HepG2 (cell line): ENCODE data around the gene AFTPH. TPM values are rescaled to one million over a fixed set of nuclear protein-coding genes. Genes with fewer than 3 reads are reported as not detected.

ENCODE experiments used
- AHR ChIP-seq: IDR thresholded peaks from 2 replicates; pipeline ENCODE4 v1.6.1; 2018; ENCODE audit warnings: missing genetic modification reagents, missing compliant biosample characterization
- ETS1 ChIP-seq: sonication (generic); formaldehyde crosslinking; IDR thresholded peaks from 2 replicates; pipeline ENCODE4 v1.4.0; 2020; ENCODE audit warnings: missing genetic modification reagents
- FLYWCH1 ChIP-seq: sonication (generic); formaldehyde crosslinking; IDR thresholded peaks from 2 replicates; pipeline ENCODE4 v1.8.1; 2023; ENCODE audit warnings: mild to moderate bottlenecking, missing genetic modification reagents
- KAT7 ChIP-seq: IDR thresholded peaks from 2 replicates; pipeline ENCODE4 v1.6.1; 2018; ENCODE audit warnings: borderline replicate concordance, missing compliant biosample characterization
- KDM5B ChIP-seq: sonication (generic); formaldehyde crosslinking; IDR thresholded peaks from 2 replicates; pipeline ENCODE4 v1.4.0; 2020; ENCODE audit warnings: missing genetic modification reagents, mild to moderate bottlenecking, borderline replicate concordance
- NBN ChIP-seq: fragments of 450-650 bp; conservative IDR thresholded peaks from 2 replicates; pipeline ENCODE4 v1.6.1; 2017
- POLR2AphosphoS5 ChIP-seq: IDR thresholded peaks from 2 replicates; pipeline ENCODE4 v1.6.1; 2012; ENCODE audit warnings: low read depth, low read length
- PPARG ChIP-seq: conservative IDR thresholded peaks from 2 replicates; pipeline ENCODE4 v1.6.1; 2016; ENCODE audit warnings: missing biosample characterization, missing genetic modification reagents
- PREB ChIP-seq: sonication (generic); formaldehyde crosslinking; IDR thresholded peaks from 2 replicates; pipeline ENCODE4 v1.4.0; 2020; ENCODE audit warnings: missing genetic modification reagents
- RFX5 ChIP-seq: IDR thresholded peaks from 2 replicates; pipeline ENCODE4 v1.6.1; 2011; ENCODE audit warnings: low read depth, low read length, improper control_type of control experiment
- SIN3A ChIP-seq: IDR thresholded peaks from 2 replicates; pipeline ENCODE4 v1.6.1; 2011; ENCODE audit warnings: low read depth, mild to moderate bottlenecking, control low read depth, low read length, borderline replicate concordance
- SIX4 ChIP-seq: sonication (generic); formaldehyde crosslinking; IDR thresholded peaks from 2 replicates; pipeline ENCODE4 v1.4.0; 2020; ENCODE audit warnings: missing genetic modification reagents
- SMYD3 ChIP-seq: sonication (generic); formaldehyde crosslinking; IDR thresholded peaks from 2 replicates; pipeline ENCODE4 v1.8.1; 2023; ENCODE audit warnings: mild to moderate bottlenecking, missing genetic modification reagents
- SNRNP70 ChIP-seq: fragments of 200-400 bp; formaldehyde crosslinking; IDR thresholded peaks from 2 replicates; pipeline ENCODE4 v1.6.1; 2017; ENCODE audit warnings: mild to moderate bottlenecking, low read depth, low read length, moderate library complexity
- ZBTB7B ChIP-seq: sonication (generic); formaldehyde crosslinking; IDR thresholded peaks from 2 replicates; pipeline ENCODE4 v1.4.0; 2020; ENCODE audit warnings: missing genetic modification reagents
- ZNF367 ChIP-seq: sonication (generic); formaldehyde crosslinking; IDR thresholded peaks from 2 replicates; pipeline ENCODE4 v1.4.0; 2020; ENCODE audit warnings: missing genetic modification reagents, borderline replicate concordance
- ZNF687 ChIP-seq: sonication (generic); formaldehyde crosslinking; IDR thresholded peaks from 2 replicates; pipeline ENCODE4 v1.5.1; 2020; ENCODE audit warnings: mild to moderate bottlenecking, missing genetic modification reagents, moderate library complexity
- ZNF704 ChIP-seq: sonication (generic); formaldehyde crosslinking; IDR thresholded peaks from 2 replicates; pipeline ENCODE4 v1.8.1; 2023; ENCODE audit warnings: mild to moderate bottlenecking, inconsistent platforms, moderate library complexity, missing genetic modification reagents, borderline replicate concordance
- ZNF792 ChIP-seq: IDR thresholded peaks from 2 replicates; pipeline ENCODE4 v1.6.1; 2016
- polyA plus RNA-seq, 8 experiments: library from polyadenylated mRNA; depleted of rRNA in 3 of 8; stranded (reverse) in 7 of 8; unstranded in 1 of 8; fragments of >200 nt; fragmentation: Illumina TruSeq in 4 of 8; extraction: Trizol in 4 of 8; gene quantifications; 2 replicates each; pipeline versions ENCODE4 v1.2.1 to v1.2.3, GENCODE V29; 2011 to 2016; ENCODE audit warnings: low read depth in 4 of 8, missing spikeins in 1 of 8, mixed read lengths in 1 of 8; ENCODE audit not compliant: insufficient read depth in 1 of 8
- total RNA-seq, 5 experiments: library from RNA; depleted of rRNA; stranded (reverse); fragments of >200 nt; fragmentation: Illumina TruSeq; extraction: Trizol; gene quantifications; 2 replicates each; pipeline ENCODE4 v1.2.3, GENCODE V29; 2016; ENCODE audit warnings: low read depth in 1 of 5

The AFTPH gene
- total and polyA plus RNA-seq, 2 of the 13 experiments (the other 11 are each of a cell fraction or from before 2014, with no cell fraction given) = 27.5 to 36.8 TPM

GRCh38 chr2:64606479-64607363, 82.6 kb downstream of the AFTPH start (continued):
- TF ChIP-seq AHR (no peak), ZNF792 (CRISPR knock-in tag) (peak; percentile 28; the same call in 1 of the 2 replicates), ETS1 (no peak), FLYWCH1 (no peak), POLR2AphosphoS5 (no peak), PREB (CRISPR knock-in tag) (no peak), ZNF704 (CRISPR knock-in tag) (no peak), ZBTB7B (CRISPR knock-in tag) (peak; percentile 43; the same call in 1 of the 2 replicates), SIN3A (peak; percentile 91), KDM5B (CRISPR knock-in tag) (no peak), ZNF367 (CRISPR knock-in tag) (no peak), PPARG (no peak), SIX4 (CRISPR knock-in tag) (no peak), SMYD3 (CRISPR knock-in tag) (no peak), ZNF687 (CRISPR knock-in tag) (peak; percentile 86), SNRNP70 (no peak), KAT7 (no peak), NBN (no peak), RFX5 (peak; percentile 54)
